ENCODE measurements around the gene UBE3D. TPM values are rescaled to one million over a fixed set of nuclear protein-coding genes. Genes with fewer than 3 reads are reported as not detected.

The UBE3D gene
- total and polyA plus RNA-seq, 2 of the 8 experiments (the other 6 are each of a cell fraction or from before 2014, with no cell fraction given), result 5.7 to 16.3 TPM

- WGBS, 2 experiments (ENCODE audit: extremely low coverage in 1 of 2, insufficient coverage in 1 of 2, insufficient read length in 1 of 2, insufficient replicate concordance in 2 of 2, low coverage in 1 of 2, low lambda C conversion rate in 2 of 2, missing lambda C conversion rate in 1 of 2), result 80% methylated on average over 1 of the region's 1 CpG; no CpG with 5 or more reads in 1 of the 2 experiments
- Histone ChIP-seq H3K4me3 (ENCODE audit: extremely low read depth in 1 of 4, insufficient read depth in 2 of 4, low read depth in 3 of 4, low read length in 4 of 4) (no peak overlapping the region), H2BK120ac (replicated peaks; ENCODE audit: low read depth, low read length) (no peak overlapping the region), H3K56ac (replicated peaks; ENCODE audit: insufficient read length, low read depth, low read length) (no peak overlapping the region), H3K79me1 (ENCODE audit: low read depth, low read length) (peaks cover 2% of the 10 kb centered on the region; the same call in 1 of the 2 replicates), H3K23me2 (ENCODE audit: low read depth, low read length) (no peaks in the 10 kb centered on the region; the same call in 1 of the 2 replicates), H4K8ac (ENCODE audit: extremely low read depth, insufficient read depth, low read length) (no peak overlapping the region), H3K9me3 (ENCODE audit: insufficient read depth in 2 of 2, low read depth in 1 of 2, low read length in 1 of 2) (no peaks in the 10 kb centered on the region), H2BK15ac (ENCODE audit: low read length) (no peak overlapping the region), H3K36me3 (ENCODE audit: control insufficient read depth in 2 of 4, insufficient read depth in 4 of 4, low read length in 3 of 4) (no peaks in the 10 kb centered on the region), H3K79me2 (ENCODE audit: control insufficient read depth in 1 of 2, insufficient read depth in 2 of 2, low read length in 2 of 2) (no peaks in the 10 kb centered on the region), H2AK5ac (ENCODE audit: low read depth, low read length) (no peak overlapping the region), H2BK20ac (ENCODE audit: low read length) (no peak overlapping the region), H2AFZ (ENCODE audit: low read length) (no peak overlapping the region), H3K27ac (ENCODE audit: low read depth, low read length) (no peak overlapping the region), H2BK12ac (ENCODE audit: low read depth, low read length) (no peak overlapping the region), H3K14ac (ENCODE audit: insufficient read length) (no peak overlapping the region), H4K20me1 (replicated peaks in 1 of 2; ENCODE audit: control insufficient read depth in 1 of 2, insufficient read depth in 2 of 2, low read length in 2 of 2) (no peaks in the 10 kb centered on the region), H4K91ac (replicated peaks; ENCODE audit: insufficient read length, low read length) (no peak overlapping the region), H2BK5ac (ENCODE audit: low read depth, low read length) (no peak overlapping the region), H3K9ac (replicated peaks in 1 of 4; ENCODE audit: extremely low read depth in 1 of 4, low read depth in 3 of 4, low read length in 3 of 4) (no peak overlapping the region), H3K27me3 (replicated peaks in 1 of 4; ENCODE audit: control insufficient read depth in 3 of 4, extremely low read depth in 1 of 4, insufficient read depth in 3 of 4, low read length in 3 of 4) (no peaks in the 10 kb centered on the region), H3K4me2 (ENCODE audit: insufficient read depth in 1 of 2, low read depth in 2 of 2, low read length in 2 of 2) (no peak overlapping the region), H3K4ac (replicated peaks; ENCODE audit: insufficient read length, low read depth, low read length) (no peak overlapping the region), H4K5ac (ENCODE audit: insufficient read length, low read depth, low read length) (no peak overlapping the region), H3K4me1 (replicated peaks in 1 of 4; ENCODE audit: control insufficient read depth in 3 of 4, insufficient read depth in 4 of 4, low read length in 3 of 4) (no peaks in the 10 kb centered on the region), H3K23ac (ENCODE audit: insufficient read length) (no peak overlapping the region), H3K18ac (ENCODE audit: extremely low read depth, low read length) (no peak overlapping the region)
- POLR2A ChIA-PET (ENCODE audit: partially characterized antibody), result no interaction called here
- no peak for FAIRE-seq
- CTCF ChIA-PET (ENCODE audit: partially characterized antibody), result no interaction called here
- no peak for DNase-seq (ENCODE audit: low read depth in 1 of 2, low spot score in 2 of 2)
- TF ChIP-seq CEBPB (IDR thresholded peaks at IDR 0.05; ENCODE audit: low read depth, low read length) (no peak), CBX5 (IDR thresholded peaks at IDR 0.05; ENCODE audit: low read depth, low read length) (no peak), RFX5 (IDR thresholded peaks at IDR 0.05; ENCODE audit: borderline replicate concordance, low read depth, low read length) (no peak), USF2 (IDR thresholded peaks at IDR 0.05; ENCODE audit: low read length) (no peak), SAP30 (IDR thresholded peaks at IDR 0.05; ENCODE audit: insufficient read depth, insufficient replicate concordance, low read length) (no peak), BACH1 (IDR thresholded peaks at IDR 0.05; ENCODE audit: low read length) (no peak), NANOG (IDR thresholded peaks at IDR 0.05; ENCODE audit: insufficient read depth, low read depth, low read length, poor library complexity, severe bottlenecking) (no peak), GABPA (IDR thresholded peaks at IDR 0.05; ENCODE audit: borderline replicate concordance, insufficient read depth, low read length) (no peak), RAD21 (IDR thresholded peaks at IDR 0.05 in 1 of 2, conservative IDR thresholded peaks at IDR 0.05 in 1 of 2; ENCODE audit: low read depth in 2 of 2, low read length in 2 of 2) (no peak), SP1 (IDR thresholded peaks at IDR 0.05; ENCODE audit: low read depth, low read length) (no peak), ZNF274 (IDR thresholded peaks at IDR 0.05; ENCODE audit: borderline replicate concordance, extremely low read depth, low read length) (no peak), JUND (IDR thresholded peaks at IDR 0.05; ENCODE audit: low read length) (no peak)
- TF ChIP-seq, protein P1, sequence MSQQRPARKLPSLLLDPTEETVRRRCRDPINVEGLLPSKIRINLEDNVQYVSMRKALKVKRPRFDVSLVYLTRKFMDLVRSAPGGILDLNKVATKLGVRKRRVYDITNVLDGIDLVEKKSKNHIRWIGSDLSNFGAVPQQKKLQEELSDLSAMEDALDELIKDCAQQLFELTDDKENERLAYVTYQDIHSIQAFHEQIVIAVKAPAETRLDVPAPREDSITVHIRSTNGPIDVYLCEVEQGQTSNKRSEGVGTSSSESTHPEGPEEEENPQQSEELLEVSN (IDR thresholded peaks at IDR 0.05), result no peak
Measured at GRCh38 chr6:82904860-82905259, 160.8 kb downstream of the UBE3D start.

All from H1 (cell line).